ENCODE measurements around the gene SCN11A. TPM values are rescaled to one million over a fixed set of nuclear protein-coding genes. Genes with fewer than 3 reads are reported as not detected.

SCN11A gene
- polyA plus RNA-seq, 1 donor from 2014 or later, result 2.2 TPM

DNA sequence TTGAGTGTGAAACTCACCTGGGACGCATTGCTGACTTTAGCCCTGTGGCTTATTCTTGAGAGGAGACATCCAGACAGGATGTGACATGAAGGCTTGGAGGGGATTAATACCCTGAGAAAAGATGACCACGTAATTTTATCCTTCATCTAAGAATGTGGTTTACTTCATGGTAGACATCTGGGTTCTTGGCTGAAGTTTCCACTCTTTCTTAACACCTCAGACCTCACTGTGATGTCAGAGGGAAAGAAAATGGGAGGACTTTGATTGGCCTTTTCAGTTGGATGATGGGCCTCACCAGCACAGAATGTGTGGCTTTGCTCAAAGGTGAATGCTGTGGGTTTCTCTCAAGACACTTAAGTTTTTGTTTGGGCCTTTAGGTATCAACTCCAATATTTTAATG, 39.2 kb upstream of the SCN11A start:
- Histone ChIP-seq H3K9me2 (ENCODE audit: insufficient read depth, low read length) (no peaks in the 10 kb centered on the region), H3K79me2 (replicated peaks; ENCODE audit: insufficient read depth, low read length) (no peaks in the 10 kb centered on the region), H3K9ac (ENCODE audit: low read length) (no peak overlapping the region), H3K4me3 (ENCODE audit: low read length) (no peak overlapping the region), H3K4me2 (ENCODE audit: low read length) (no peak overlapping the region), H3K27ac (ENCODE audit: low read length) (no peak overlapping the region), H3F3A (ENCODE audit: insufficient read depth, low read length, poor library complexity, severe bottlenecking) (no peaks in the 10 kb centered on the region), H4K20me1 (ENCODE audit: insufficient read depth) (no peaks in the 10 kb centered on the region), H2AFZ (ENCODE audit: low read depth, low read length) (no peak overlapping the region), H3K27me3 (ENCODE audit: insufficient read depth, low read depth, low read length) (no peaks in the 10 kb centered on the region), H3K36me3 (ENCODE audit: insufficient read depth, low read length) (peaks cover 24% of the 10 kb centered on the region), H3K9me3 (ENCODE audit: low read length) (no peaks in the 10 kb centered on the region)
- no peak for TF ChIP-seq POLR2AphosphoS5 (IDR thresholded peaks at IDR 0.05)
- TF ChIP-seq SMC3 (conservative IDR thresholded peaks at IDR 0.05; ENCODE audit: poor library complexity), result no peak

- H3K36me3 ChIP-seq (ENCODE audit: insufficient read depth, low read length), result peaks cover 19% of the 10 kb centered on the region
- H3K9ac ChIP-seq (ENCODE audit: low read length), result no peak overlapping the region
- no peaks in the 10 kb centered on the region for H3K27me3 ChIP-seq (ENCODE audit: insufficient read depth, low read depth, low read length)
- no peak overlapping the region for H3K27ac ChIP-seq (ENCODE audit: low read length)
- no peaks in the 10 kb centered on the region for H4K20me1 ChIP-seq (ENCODE audit: insufficient read depth)
- H3K79me2 ChIP-seq (replicated peaks; ENCODE audit: insufficient read depth, low read length), result no peaks in the 10 kb centered on the region
- H3K9me3 ChIP-seq (ENCODE audit: low read length), result no peaks in the 10 kb centered on the region
- H3K9me2 ChIP-seq (ENCODE audit: insufficient read depth, low read length), result no peaks in the 10 kb centered on the region
- no peak overlapping the region for H3K4me3 ChIP-seq (ENCODE audit: low read length)
- no peak overlapping the region for H2AFZ ChIP-seq (ENCODE audit: low read depth, low read length)
- TF ChIP-seq EZH2 (IDR thresholded peaks at IDR 0.05; ENCODE audit: borderline replicate concordance, insufficient read depth, low read length, poor library complexity, severe bottlenecking) (no peak), CTCF (IDR thresholded peaks at IDR 0.05; ENCODE audit: poor library complexity, severe bottlenecking) (no peak), EP300 (conservative IDR thresholded peaks at IDR 0.05; ENCODE audit: poor library complexity, severe bottlenecking) (no peak), POLR2AphosphoS5 (IDR thresholded peaks at IDR 0.05) (no peak), RAD21 (conservative IDR thresholded peaks at IDR 0.05) (no peak), TAF1 (IDR thresholded peaks at IDR 0.05; ENCODE audit: low read depth) (no peak), SMC3 (conservative IDR thresholded peaks at IDR 0.05; ENCODE audit: poor library complexity) (no peak)
- TF ChIP-seq, protein P1, sequence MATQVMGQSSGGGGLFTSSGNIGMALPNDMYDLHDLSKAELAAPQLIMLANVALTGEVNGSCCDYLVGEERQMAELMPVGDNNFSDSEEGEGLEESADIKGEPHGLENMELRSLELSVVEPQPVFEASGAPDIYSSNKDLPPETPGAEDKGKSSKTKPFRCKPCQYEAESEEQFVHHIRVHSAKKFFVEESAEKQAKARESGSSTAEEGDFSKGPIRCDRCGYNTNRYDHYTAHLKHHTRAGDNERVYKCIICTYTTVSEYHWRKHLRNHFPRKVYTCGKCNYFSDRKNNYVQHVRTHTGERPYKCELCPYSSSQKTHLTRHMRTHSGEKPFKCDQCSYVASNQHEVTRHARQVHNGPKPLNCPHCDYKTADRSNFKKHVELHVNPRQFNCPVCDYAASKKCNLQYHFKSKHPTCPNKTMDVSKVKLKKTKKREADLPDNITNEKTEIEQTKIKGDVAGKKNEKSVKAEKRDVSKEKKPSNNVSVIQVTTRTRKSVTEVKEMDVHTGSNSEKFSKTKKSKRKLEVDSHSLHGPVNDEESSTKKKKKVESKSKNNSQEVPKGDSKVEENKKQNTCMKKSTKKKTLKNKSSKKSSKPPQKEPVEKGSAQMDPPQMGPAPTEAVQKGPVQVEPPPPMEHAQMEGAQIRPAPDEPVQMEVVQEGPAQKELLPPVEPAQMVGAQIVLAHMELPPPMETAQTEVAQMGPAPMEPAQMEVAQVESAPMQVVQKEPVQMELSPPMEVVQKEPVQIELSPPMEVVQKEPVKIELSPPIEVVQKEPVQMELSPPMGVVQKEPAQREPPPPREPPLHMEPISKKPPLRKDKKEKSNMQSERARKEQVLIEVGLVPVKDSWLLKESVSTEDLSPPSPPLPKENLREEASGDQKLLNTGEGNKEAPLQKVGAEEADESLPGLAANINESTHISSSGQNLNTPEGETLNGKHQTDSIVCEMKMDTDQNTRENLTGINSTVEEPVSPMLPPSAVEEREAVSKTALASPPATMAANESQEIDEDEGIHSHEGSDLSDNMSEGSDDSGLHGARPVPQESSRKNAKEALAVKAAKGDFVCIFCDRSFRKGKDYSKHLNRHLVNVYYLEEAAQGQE (IDR thresholded peaks at IDR 0.05; ENCODE audit: borderline replicate concordance), result no peak
- H3K4me2 ChIP-seq (ENCODE audit: low read length), result no peak overlapping the region
- no peaks in the 10 kb centered on the region for H3F3A ChIP-seq (ENCODE audit: insufficient read depth, low read length, poor library complexity, severe bottlenecking)
Measured at GRCh38 chr3:39088889-39089288, 37.1 kb upstream of the SCN11A start.

DNA sequence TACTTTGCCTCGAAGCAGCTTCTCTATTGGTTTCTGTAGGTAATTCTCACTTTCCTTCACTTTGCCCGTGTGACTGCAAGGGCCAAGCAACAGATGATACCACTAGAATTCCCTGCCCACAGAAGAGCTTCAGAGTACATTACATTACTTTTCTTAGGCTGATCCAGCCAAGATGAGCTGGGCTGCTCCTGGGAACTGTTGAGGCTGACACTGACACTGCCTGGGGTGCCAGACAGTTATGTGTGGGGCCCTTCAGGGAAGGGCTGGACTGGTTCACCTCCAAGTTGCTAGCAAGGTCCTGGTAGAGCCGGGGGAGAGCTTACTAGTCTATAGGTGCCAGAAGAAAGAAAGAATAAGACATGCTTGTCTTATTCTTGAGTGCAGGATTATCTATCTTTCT, 36.7 kb upstream of the SCN11A start:
- TF ChIP-seq EZH2 (IDR thresholded peaks at IDR 0.05; ENCODE audit: borderline replicate concordance, insufficient read depth, low read length, poor library complexity, severe bottlenecking) (no peak), RAD21 (conservative IDR thresholded peaks at IDR 0.05) (no peak), EP300 (conservative IDR thresholded peaks at IDR 0.05; ENCODE audit: poor library complexity, severe bottlenecking) (no peak), POLR2AphosphoS5 (IDR thresholded peaks at IDR 0.05) (no peak), TAF1 (IDR thresholded peaks at IDR 0.05; ENCODE audit: low read depth) (no peak), CTCF (IDR thresholded peaks at IDR 0.05; ENCODE audit: poor library complexity, severe bottlenecking) (no peak), MXI1 (conservative IDR thresholded peaks at IDR 0.05; ENCODE audit: poor library complexity, severe bottlenecking) (no peak), SMC3 (conservative IDR thresholded peaks at IDR 0.05; ENCODE audit: poor library complexity) (no peak)
- TF ChIP-seq, protein P1 (IDR thresholded peaks at IDR 0.05; ENCODE audit: borderline replicate concordance), result no peak
- H3K36me3 ChIP-seq (ENCODE audit: insufficient read depth, low read length), result peaks cover 15% of the 10 kb centered on the region
- no peaks in the 10 kb centered on the region for H3F3A ChIP-seq (ENCODE audit: insufficient read depth, low read length, poor library complexity, severe bottlenecking)
- no peak overlapping the region for H3K27ac ChIP-seq (ENCODE audit: low read length)
- H3K79me2 ChIP-seq (replicated peaks; ENCODE audit: insufficient read depth, low read length), result no peaks in the 10 kb centered on the region
- H3K9ac ChIP-seq (ENCODE audit: low read length), result no peak overlapping the region
- no peaks in the 10 kb centered on the region for H3K9me3 ChIP-seq (ENCODE audit: low read length)
- no peaks in the 10 kb centered on the region for H3K27me3 ChIP-seq (ENCODE audit: insufficient read depth, low read depth, low read length)
- H4K20me1 ChIP-seq (ENCODE audit: insufficient read depth), result no peaks in the 10 kb centered on the region
- H2AFZ ChIP-seq (ENCODE audit: low read depth, low read length), result no peak overlapping the region
- no peak overlapping the region for H3K4me3 ChIP-seq (ENCODE audit: low read length)
- H3K4me2 ChIP-seq (ENCODE audit: low read length), result no peak overlapping the region
- no peaks in the 10 kb centered on the region for H3K9me2 ChIP-seq (ENCODE audit: insufficient read depth, low read length)

Data from neural cell (in vitro differentiated cells).